ENCODE data around the gene UBQLN4.
"Not testable (repeated sequence)": the region's sequence is repeated elsewhere in the genome, so short reads cannot be mapped to it uniquely, and the experiment has no call there.

DNA sequence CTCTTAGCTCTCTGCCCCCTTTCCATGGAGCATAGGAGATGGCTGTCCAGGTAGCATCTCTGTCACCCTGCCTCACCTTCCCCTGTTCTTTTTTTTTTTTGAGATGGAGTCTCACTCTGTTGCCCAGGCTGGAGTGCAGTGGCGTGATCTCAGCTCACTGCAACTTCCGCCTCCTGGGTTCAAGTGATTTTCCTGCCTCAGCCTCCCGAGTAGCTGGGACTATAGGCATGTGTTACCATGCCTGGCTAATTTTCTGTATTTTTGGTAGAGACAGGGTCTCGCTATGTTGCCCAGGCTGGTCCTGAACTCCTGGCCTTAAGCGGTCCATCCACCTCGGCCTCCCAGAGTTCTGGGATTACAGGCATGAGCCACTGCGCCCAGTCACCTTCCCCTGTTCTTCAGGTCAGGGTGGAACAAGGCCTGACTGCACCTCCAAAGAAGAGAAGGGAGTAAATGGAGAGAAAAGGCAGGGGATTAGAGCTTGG, 17.8 kb upstream of the UBQLN4 start:
- TF ChIP-seq CTCF (IDR thresholded peaks at IDR 0.05; ENCODE audit: insufficient read depth, low read length, poor library complexity, severe bottlenecking); EZH2phosphoT487 (conservative IDR thresholded peaks at IDR 0.05; ENCODE audit: low read length): not testable (repeated sequence)
